ENCODE measurements around the gene CEP164.

CEP164 gene

DNA sequence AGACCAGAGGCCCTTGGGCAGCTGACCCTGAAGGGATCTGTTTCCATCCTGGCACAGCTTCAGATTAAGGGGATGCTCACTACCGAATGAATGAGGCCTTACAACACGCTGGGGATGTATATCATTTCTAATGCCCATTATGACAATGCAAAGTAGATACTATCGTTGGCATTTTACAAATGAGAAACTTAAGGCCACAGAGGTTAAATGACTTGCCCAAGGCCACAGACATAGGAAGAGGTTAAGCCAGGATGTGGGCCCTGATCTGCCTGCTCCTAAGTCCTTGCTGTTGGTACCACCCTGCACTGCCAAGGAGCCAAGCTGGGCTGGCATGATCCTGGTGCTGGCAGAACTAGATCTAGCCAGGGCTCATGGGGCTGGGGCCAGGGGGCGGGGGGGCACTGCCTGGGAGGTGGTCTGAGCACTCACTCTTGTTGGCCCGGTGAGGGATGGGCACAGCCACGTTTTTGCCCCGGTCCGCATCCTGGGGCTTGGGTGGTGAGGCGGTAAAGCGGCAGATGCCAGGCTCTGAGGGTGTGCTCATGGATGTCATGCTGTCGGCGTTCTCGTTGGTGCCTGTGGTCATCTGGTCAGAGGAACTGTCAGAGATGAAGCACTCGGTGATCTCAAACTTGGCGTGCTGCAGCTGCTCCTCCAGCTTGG is 102.8 kb downstream of the CEP164 start:
- Histone ChIP-seq H3K4me3 (ENCODE audit: low read length) (no peak overlapping the region), H3K4me1 (ENCODE audit: control insufficient read depth, low read length) (no peaks in the 10 kb centered on the region), H3K27ac (ENCODE audit: low read depth, low read length) (no peak overlapping the region), H3K27me3 (ENCODE audit: control insufficient read depth, low read length) (no peaks in the 10 kb centered on the region), H3K9me3 (ENCODE audit: control insufficient read depth, insufficient read depth, low read length) (no peaks in the 10 kb centered on the region), H4K20me1 (ENCODE audit: control insufficient read depth, insufficient read depth, low read depth, low read length) (no peaks in the 10 kb centered on the region), H3K79me2 (ENCODE audit: control insufficient read depth, low read length) (no peaks in the 10 kb centered on the region), H3K4me2 (ENCODE audit: low read length) (no peak overlapping the region), H3K9me2 (replicated peaks; ENCODE audit: control insufficient read depth, low read length) (no peaks in the 10 kb centered on the region), H3F3A (ENCODE audit: control insufficient read depth, insufficient read depth) (no peaks in the 10 kb centered on the region), H3K36me3 (ENCODE audit: control insufficient read depth, low read length) (no peaks in the 10 kb centered on the region)
- TF ChIP-seq, protein P1, sequence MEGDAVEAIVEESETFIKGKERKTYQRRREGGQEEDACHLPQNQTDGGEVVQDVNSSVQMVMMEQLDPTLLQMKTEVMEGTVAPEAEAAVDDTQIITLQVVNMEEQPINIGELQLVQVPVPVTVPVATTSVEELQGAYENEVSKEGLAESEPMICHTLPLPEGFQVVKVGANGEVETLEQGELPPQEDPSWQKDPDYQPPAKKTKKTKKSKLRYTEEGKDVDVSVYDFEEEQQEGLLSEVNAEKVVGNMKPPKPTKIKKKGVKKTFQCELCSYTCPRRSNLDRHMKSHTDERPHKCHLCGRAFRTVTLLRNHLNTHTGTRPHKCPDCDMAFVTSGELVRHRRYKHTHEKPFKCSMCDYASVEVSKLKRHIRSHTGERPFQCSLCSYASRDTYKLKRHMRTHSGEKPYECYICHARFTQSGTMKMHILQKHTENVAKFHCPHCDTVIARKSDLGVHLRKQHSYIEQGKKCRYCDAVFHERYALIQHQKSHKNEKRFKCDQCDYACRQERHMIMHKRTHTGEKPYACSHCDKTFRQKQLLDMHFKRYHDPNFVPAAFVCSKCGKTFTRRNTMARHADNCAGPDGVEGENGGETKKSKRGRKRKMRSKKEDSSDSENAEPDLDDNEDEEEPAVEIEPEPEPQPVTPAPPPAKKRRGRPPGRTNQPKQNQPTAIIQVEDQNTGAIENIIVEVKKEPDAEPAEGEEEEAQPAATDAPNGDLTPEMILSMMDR (IDR thresholded peaks at IDR 0.05; ENCODE audit: low read depth, low read length, poor library complexity, severe bottlenecking), result no peak
- no peak for TF ChIP-seq EZH2phosphoT487 (IDR thresholded peaks at IDR 0.05; ENCODE audit: borderline replicate concordance, low read length)

DNA sequence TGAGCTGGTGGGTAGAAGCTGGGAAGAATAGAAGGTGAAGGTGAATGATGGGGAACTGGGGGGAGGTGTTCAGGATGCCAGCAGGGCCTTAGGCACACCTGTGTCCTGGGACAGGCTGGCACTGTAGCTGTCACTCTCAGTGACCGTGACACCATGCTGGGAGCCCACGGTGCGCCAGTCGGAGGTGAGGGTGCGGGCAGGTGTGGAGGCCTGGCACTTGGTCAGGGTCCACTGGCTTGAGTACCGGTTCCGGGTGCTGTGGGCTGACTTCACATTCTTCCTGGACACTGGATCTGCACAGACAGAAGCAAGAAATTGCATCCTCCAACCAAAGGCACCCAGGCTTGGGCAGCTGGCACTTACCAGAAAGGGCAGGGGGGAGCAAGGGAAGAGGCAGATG is 103.8 kb downstream of the CEP164 start:
- H3K4me1 ChIP-seq (ENCODE audit: control insufficient read depth, low read length), result no peaks in the 10 kb centered on the region
- H3K9me2 ChIP-seq (replicated peaks; ENCODE audit: control insufficient read depth, low read length), result no peaks in the 10 kb centered on the region
- no peaks in the 10 kb centered on the region for H3K9me3 ChIP-seq (ENCODE audit: control insufficient read depth, insufficient read depth, low read length)
- no peaks in the 10 kb centered on the region for H4K20me1 ChIP-seq (ENCODE audit: control insufficient read depth, insufficient read depth, low read depth, low read length)
- H3K4me2 ChIP-seq (ENCODE audit: low read length), result no peak overlapping the region
- H3K4me3 ChIP-seq (ENCODE audit: low read length), result no peak overlapping the region
- H3K36me3 ChIP-seq (ENCODE audit: control insufficient read depth, low read length), result no peaks in the 10 kb centered on the region
- no peak for TF ChIP-seq EZH2phosphoT487 (IDR thresholded peaks at IDR 0.05; ENCODE audit: borderline replicate concordance, low read length)
- TF ChIP-seq, protein P1 (IDR thresholded peaks at IDR 0.05; ENCODE audit: low read depth, low read length, poor library complexity, severe bottlenecking), result no peak
- H3K27me3 ChIP-seq (ENCODE audit: control insufficient read depth, low read length), result 0 out of 2 replicates have a peak, but pooled peaks cover 5% of the 10 kb centered on the region
- H3K27ac ChIP-seq (ENCODE audit: low read depth, low read length), result no peak overlapping the region
- no peaks in the 10 kb centered on the region for H3K79me2 ChIP-seq (ENCODE audit: control insufficient read depth, low read length)
- H3F3A ChIP-seq (ENCODE audit: control insufficient read depth, insufficient read depth), result no peaks in the 10 kb centered on the region

DNA sequence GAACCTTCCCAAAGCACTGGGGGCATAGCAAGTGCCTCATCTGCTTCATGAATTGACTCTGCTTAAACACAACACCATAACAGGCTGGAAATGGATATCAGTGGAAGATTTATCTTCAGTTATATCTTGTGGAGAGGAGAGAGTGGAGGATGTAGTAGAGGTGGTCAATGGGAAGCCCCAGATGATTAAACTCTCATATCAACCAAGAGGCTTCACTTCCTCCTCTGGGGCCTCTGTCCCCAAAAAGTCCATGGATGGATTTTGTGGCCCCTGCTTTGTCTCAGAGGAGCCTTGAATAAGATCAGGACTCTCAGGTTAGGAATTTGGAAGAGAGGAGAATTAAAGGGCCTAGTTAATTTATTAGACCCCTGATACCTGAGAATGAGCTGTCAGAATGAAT is 106.1 kb downstream of the CEP164 start:
- H3F3A ChIP-seq (ENCODE audit: control insufficient read depth, insufficient read depth), result no peaks in the 10 kb centered on the region
- TF ChIP-seq, protein P1 (IDR thresholded peaks at IDR 0.05; ENCODE audit: low read depth, low read length, poor library complexity, severe bottlenecking), result no peak
- TF ChIP-seq EZH2phosphoT487 (IDR thresholded peaks at IDR 0.05; ENCODE audit: borderline replicate concordance, low read length), result no peak
- H3K4me2 ChIP-seq (ENCODE audit: low read length), result no peak overlapping the region
- no peaks in the 10 kb centered on the region for H3K79me2 ChIP-seq (ENCODE audit: control insufficient read depth, low read length)
- no peaks in the 10 kb centered on the region for H3K4me1 ChIP-seq (ENCODE audit: control insufficient read depth, low read length)
- H3K9me3 ChIP-seq (ENCODE audit: control insufficient read depth, insufficient read depth, low read length), result no peaks in the 10 kb centered on the region
- H3K27ac ChIP-seq (ENCODE audit: low read depth, low read length), result no peak overlapping the region
- H4K20me1 ChIP-seq (ENCODE audit: control insufficient read depth, insufficient read depth, low read depth, low read length), result no peaks in the 10 kb centered on the region
- no peaks in the 10 kb centered on the region for H3K36me3 ChIP-seq (ENCODE audit: control insufficient read depth, low read length)
- H3K9me2 ChIP-seq (replicated peaks; ENCODE audit: control insufficient read depth, low read length), result no peaks in the 10 kb centered on the region
- no peak overlapping the region for H3K4me3 ChIP-seq (ENCODE audit: low read length)
- 0 out of 2 replicates have a peak, but pooled peaks cover 5% of the 10 kb centered on the region for H3K27me3 ChIP-seq (ENCODE audit: control insufficient read depth, low read length)
